ENCODE results near the gene NEUROD4.

The NEUROD4 gene

DNA sequence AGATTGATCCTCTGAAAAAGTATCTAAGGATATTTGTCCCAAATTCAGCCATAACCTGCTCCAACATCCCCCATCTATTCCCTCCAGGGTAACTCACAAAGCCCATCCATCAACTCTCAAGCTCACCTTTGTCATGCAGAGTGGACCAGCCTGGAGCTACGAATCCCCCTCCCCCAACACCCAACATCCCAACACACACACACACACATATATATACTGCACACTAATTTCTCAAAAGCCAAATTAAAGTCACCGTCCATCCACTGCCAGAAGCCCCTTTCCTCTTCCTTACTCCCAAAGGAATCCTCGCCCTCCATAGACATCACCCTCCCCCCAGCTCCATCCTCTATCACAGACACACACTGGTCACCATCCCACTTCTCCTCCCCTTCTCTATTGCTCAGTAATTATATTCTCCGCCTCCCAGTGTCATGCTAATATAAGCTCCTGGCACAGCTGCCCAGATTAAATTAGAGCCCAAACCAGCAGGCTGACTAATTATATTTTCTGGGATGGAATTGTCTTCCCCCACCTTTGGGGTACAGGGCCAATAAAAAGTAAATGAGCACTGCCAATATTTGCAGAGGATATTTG, 21.7 kb upstream of the NEUROD4 start:
- H3K4me3 ChIP-seq (replicated peaks; ENCODE audit: low read depth, low read length): no peak overlapping the region
- TF ChIP-seq, protein P1, sequence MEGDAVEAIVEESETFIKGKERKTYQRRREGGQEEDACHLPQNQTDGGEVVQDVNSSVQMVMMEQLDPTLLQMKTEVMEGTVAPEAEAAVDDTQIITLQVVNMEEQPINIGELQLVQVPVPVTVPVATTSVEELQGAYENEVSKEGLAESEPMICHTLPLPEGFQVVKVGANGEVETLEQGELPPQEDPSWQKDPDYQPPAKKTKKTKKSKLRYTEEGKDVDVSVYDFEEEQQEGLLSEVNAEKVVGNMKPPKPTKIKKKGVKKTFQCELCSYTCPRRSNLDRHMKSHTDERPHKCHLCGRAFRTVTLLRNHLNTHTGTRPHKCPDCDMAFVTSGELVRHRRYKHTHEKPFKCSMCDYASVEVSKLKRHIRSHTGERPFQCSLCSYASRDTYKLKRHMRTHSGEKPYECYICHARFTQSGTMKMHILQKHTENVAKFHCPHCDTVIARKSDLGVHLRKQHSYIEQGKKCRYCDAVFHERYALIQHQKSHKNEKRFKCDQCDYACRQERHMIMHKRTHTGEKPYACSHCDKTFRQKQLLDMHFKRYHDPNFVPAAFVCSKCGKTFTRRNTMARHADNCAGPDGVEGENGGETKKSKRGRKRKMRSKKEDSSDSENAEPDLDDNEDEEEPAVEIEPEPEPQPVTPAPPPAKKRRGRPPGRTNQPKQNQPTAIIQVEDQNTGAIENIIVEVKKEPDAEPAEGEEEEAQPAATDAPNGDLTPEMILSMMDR (IDR thresholded peaks at IDR 0.05; ENCODE audit: low read depth, low read length, missing control alignments): no peak

DNA sequence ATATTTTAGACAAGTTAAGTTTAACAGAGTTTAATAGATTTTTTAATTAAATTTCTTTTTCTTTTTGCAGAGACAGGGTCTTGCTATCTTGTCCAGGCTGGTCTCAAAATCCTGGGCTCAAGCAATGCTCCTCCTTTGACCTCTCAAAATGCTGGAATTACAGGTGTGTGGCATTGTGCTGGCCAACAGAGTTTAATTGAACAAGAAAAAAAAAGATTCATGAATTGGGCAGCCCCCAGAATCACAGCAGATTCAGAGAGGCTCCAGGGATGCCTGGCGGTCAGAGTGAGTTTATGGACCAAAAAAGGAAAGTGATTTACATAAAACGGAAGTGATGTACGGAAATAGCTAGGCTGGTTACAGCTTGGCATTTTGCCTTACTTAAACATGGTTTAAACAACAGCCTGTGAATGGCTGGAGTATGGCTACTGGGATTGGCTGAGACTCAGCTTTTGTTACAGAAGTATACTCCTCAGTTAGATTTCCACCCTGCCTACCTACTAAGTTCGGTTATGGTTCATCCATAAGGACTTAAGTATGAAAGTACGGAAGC, 20.7 kb upstream of the NEUROD4 start:
- TF ChIP-seq, protein P1 (IDR thresholded peaks at IDR 0.05; ENCODE audit: low read depth, low read length, missing control alignments): no peak
- DNase-seq (ENCODE audit: extremely low read depth, low read depth): no peak
- no peak overlapping the region for H3K4me3 ChIP-seq (replicated peaks; ENCODE audit: low read depth, low read length)

More for the DNA sequence above, 21.7 kb upstream of the NEUROD4 start:
- no peak for DNase-seq (ENCODE audit: extremely low read depth, low read depth)

DNA sequence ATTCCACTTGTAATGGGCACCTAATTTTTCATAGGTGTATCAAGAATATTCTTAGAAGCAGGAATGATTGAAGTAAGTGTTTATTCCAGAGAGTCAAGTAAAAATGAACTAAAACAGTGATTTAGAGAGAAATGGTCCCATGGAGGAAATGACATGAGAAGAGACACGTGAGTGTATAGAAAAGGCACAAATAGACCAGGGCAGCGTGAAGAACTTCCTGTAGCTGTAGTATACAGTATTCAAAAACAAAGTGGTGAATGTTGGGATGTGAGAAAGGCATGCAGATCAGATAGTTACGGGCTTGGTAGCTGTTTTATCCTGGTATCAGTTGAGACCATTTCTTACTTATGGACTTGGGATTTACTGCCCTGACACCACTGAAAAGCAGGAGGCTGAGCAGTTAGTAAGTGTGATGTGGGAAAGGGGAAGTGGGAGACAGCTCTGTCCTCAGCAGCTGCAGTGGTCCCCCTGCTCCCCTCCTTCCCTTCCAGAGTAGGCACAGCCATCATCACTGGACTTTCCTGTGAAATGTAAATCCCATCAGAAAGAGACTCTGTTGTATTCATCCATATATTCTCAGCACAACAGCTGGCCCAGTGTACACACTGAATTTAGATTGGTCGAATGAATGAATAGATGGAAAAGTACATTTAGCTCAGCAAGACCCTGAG, 18.4 kb upstream of the NEUROD4 start:
- H3K4me3 ChIP-seq (replicated peaks; ENCODE audit: low read depth, low read length): no peak overlapping the region
- TF ChIP-seq, protein P1 (IDR thresholded peaks at IDR 0.05; ENCODE audit: low read depth, low read length, missing control alignments): no peak
- DNase-seq (ENCODE audit: extremely low read depth, low read depth): no peak

DNA sequence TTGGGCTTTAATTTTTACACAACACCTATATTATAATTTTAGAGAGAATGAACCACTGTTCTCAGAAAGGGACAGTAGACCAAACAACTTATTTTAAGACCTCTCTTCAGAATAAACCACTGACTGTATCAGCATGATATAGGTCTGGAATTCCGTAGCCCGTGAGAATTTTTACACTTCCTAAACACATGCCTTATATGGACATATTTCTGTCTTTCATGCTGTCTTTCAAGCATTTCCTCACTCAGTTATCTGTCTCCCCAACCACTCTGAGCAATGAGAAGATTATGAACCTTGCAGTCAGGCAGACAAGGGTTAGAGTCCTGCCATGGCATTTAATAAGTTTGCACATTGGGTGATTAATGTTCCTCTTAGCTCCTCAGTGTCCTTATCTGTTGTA, 17.4 kb upstream of the NEUROD4 start:
- no peak for DNase-seq (ENCODE audit: extremely low read depth, low read depth)
- H3K4me3 ChIP-seq (replicated peaks; ENCODE audit: low read depth, low read length): no peak overlapping the region
- TF ChIP-seq, protein P1 (IDR thresholded peaks at IDR 0.05; ENCODE audit: low read depth, low read length, missing control alignments): no peak

DNA sequence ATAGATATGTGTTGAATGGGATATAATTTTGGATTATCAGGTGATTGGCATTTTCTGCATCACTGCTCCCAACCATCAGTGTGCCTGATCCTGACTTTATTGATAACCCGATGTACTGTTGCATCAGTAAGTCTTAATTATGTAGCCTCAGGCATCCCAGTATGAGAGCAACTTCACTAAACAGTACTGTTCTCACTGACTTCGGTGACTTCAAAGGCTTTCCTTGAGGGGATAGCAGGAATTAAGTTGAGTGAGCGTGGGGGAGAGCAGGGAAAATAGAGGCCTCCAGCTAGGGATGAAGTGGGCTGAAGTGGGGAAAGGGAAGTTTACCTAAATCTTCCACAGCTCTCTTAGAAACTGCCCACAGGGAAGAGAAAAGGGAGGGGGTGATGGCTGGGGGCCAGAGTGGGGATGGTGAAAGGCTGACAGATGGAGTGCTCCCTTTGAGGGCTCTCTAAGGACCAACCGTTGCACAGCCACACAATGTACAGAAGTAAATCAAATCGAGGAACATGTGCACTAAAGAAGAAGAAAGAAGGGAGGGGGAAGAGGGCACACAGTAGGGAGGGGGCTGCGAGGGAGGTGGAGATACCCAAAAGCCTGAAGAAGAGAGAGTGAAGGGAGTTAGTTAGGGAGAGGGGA, 10.7 kb upstream of the NEUROD4 start:
- H3K4me3 ChIP-seq (replicated peaks; ENCODE audit: low read depth, low read length): no peak overlapping the region
- no peak for DNase-seq (ENCODE audit: extremely low read depth, low read depth)
- TF ChIP-seq, protein P1 (IDR thresholded peaks at IDR 0.05; ENCODE audit: low read depth, low read length, missing control alignments): no peak

DNA sequence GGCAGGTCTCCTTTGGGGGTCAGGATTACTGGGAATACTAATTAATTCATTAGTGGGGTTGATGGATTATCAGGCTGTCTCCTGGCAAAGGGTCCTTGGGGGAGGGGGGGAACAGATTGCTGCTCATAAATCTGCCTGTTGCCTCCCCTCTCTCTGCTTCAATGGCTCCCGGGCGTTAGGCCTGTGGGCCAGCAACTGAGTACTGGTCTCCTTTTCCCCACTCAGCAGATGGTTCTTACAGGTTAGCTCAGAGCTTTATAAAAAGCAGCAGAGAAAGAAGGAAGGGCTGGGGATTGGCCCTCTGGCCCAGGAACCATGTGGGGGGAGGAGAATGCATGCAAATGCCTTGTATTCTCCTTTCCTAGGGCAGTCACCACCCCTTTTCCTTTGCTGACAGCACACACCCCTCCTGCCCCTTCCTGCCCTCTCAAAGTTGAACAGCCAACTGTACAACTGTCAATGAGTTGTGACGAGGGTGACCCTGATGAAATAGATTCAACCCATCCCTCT, 2.3 kb upstream of the NEUROD4 start:
- no peak for DNase-seq (ENCODE audit: extremely low read depth, low read depth)
- no peak overlapping the region for H3K4me3 ChIP-seq (replicated peaks; ENCODE audit: low read depth, low read length)
- TF ChIP-seq, protein P1 (IDR thresholded peaks at IDR 0.05; ENCODE audit: low read depth, low read length, missing control alignments): no peak

All from HFF-Myc (cell line).